Ishikawa (cell line): ENCODE measurements around the gene PDE11A.

Source experiments
- CEBPB ChIP-seq: IDR thresholded peaks from 2 replicates; pipeline ENCODE4 v1.6.1; 2012
- TAF1 ChIP-seq: IDR thresholded peaks from 2 replicates; pipeline ENCODE4 v1.6.1; 2012; ENCODE audit warnings: low read depth, mild to moderate bottlenecking
- YY1 ChIP-seq: IDR thresholded peaks from 2 replicates; pipeline ENCODE4 v1.6.1; 2012; ENCODE audit warnings: low read depth

DNA sequence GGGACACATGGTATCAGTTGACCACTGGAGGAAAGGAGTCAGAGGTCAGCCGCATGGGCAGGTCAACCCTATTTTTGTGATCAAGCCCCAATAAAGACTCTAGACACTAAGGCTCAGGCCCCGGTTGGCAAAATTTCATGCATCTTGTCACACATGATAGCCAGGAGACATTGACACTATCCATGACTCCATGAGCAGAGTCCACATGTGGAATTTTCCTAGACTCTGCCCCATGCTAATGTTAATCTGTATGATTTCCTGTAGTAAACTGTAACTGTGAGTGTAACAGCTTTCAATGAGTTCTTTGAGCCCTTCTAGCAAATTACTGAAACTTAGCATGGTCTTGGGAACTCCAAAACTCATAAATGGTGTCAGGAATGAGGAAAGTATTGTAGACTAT is 192.3 kb downstream of the PDE11A start:
- TF ChIP-seq CEBPB = no peak
- no peak for TF ChIP-seq TAF1
- no peak for TF ChIP-seq YY1
